ENCODE data around the gene TCIRG1.

GRCh38 chr11:68016161-68016903 lies 22.5 kb upstream of the TCIRG1 start:
- TF ChIP-seq, protein P1, sequence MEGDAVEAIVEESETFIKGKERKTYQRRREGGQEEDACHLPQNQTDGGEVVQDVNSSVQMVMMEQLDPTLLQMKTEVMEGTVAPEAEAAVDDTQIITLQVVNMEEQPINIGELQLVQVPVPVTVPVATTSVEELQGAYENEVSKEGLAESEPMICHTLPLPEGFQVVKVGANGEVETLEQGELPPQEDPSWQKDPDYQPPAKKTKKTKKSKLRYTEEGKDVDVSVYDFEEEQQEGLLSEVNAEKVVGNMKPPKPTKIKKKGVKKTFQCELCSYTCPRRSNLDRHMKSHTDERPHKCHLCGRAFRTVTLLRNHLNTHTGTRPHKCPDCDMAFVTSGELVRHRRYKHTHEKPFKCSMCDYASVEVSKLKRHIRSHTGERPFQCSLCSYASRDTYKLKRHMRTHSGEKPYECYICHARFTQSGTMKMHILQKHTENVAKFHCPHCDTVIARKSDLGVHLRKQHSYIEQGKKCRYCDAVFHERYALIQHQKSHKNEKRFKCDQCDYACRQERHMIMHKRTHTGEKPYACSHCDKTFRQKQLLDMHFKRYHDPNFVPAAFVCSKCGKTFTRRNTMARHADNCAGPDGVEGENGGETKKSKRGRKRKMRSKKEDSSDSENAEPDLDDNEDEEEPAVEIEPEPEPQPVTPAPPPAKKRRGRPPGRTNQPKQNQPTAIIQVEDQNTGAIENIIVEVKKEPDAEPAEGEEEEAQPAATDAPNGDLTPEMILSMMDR (IDR thresholded peaks at IDR 0.05): no peak
- TF ChIP-seq POLR2AphosphoS5 (IDR thresholded peaks at IDR 0.05): no peak
